PC-9 (cell line): ENCODE measurements around the gene ITFG1.

ENCODE experiments used
- CTCF ChIP-seq: fragments of 200-600 bp; sonication (generic); conservative IDR thresholded peaks from 2 replicates; pipeline ENCODE4 v1.6.1; 2017; ENCODE audit warnings: mixed run types, antibody characterized with exemption, mild to moderate bottlenecking, moderate library complexity
- EZH2 ChIP-seq: fragments of 200-600 bp; sonication (generic); IDR thresholded peaks from 2 replicates; pipeline ENCODE4 v1.8.0; 2017; ENCODE audit warnings: antibody characterized with exemption, low read depth

- TF ChIP-seq CTCF = no peak
- no peak for TF ChIP-seq EZH2
These were observed 64.9 kb downstream of the ITFG1 start for GRCh38 chr16:47395733-47396498.
